Cardiac septum (tissue), 1 donor: ENCODE data around the gene PLA1A. TPM values are rescaled to one million over a fixed set of nuclear protein-coding genes. Genes with fewer than 3 reads are reported as not detected.
"Not testable (repeated sequence)": the region's sequence is repeated elsewhere in the genome, so short reads cannot be mapped to it uniquely, and the experiment has no call there.

Experiments
- DNase-seq: peaks from one replicate; pipeline ENCODE4 v3.0.0-alpha.2; 2020; ENCODE audit warnings: low spot score
- intact Hi-C: fragments of 100-400 bp; cut with DNase I; formaldehyde crosslinking; loops from one replicate; pipeline ENCODE4 v1.14.0; 2022
- total RNA-seq: library from RNA; stranded (reverse); fragmentation: NEBNext Ultra II Directional; extraction: Animal tissue kit (Norgen Biotek cat#: 25700); gene quantifications from one replicate; pipeline ENCODE4 v1.2.1, GENCODE V29; 2021
- donor health status: DM: no; HTN: no; CAD: no.

Gene PLA1A
- total RNA-seq, 1 donor from 2014 or later, result 2.0 TPM

- intact Hi-C loops, result loop anchor here (10.0 kb wide), 1 partner anchor 63 kb away; no protein-coding TSS in a partner anchor
- DNase-seq, result no peak
Measured at GRCh38 chr3:119571688-119572087, 26.0 kb upstream of the PLA1A start.

- DNase-seq, result no peak
- intact Hi-C loops, result loop anchor here (10.0 kb wide), 1 partner anchor 59 kb away; no protein-coding TSS in a partner anchor
Measured at GRCh38 chr3:119575507-119575906, 22.2 kb upstream of the PLA1A start.

GRCh38 chr3:119579366-119580066 lies 18.2 kb upstream of the PLA1A start, which contains the start of gene ADPRH:
Gene ADPRH, plus strand, starts transcription at chr3:119579492. Its CDS starts 2,678 bp downstream, at chr3:119582170.
- DNase-seq, result peak; percentile 92
- intact Hi-C loops, result loop anchor here (2.0 to 10.0 kb wide), 3 partner anchors 55 to 117 kb away; partner anchors contain the start of genes COX17 and TMEM39A

GRCh38 chr3:119580067-119580760 lies 17.5 kb upstream of the PLA1A start:
- peak; percentile 80 for DNase-seq
- intact Hi-C loops, result loop anchor here (2.0 to 5.0 kb wide), 2 partner anchors 97 to 118 kb away; partner anchors contain the start of genes COX17 and TMEM39A

DNA sequence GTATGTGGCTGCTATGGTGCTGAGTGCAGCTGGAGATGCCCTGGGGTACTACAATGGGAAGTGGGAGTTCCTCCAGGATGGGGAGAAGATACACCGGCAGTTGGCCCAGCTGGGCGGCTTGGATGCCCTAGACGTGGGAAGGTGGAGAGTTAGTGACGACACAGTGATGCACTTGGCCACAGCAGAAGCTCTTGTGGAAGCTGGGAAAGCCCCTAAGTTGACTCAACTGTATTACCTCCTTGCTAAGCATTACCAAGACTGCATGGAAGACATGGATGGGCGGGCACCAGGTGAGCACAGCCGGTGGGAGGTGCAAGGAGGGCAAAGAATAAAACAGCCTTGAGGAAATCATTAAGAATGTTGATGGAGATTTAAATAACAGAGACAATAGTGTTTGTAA lies 15.5 kb upstream of the PLA1A start:
- intact Hi-C loops, result loop anchor here (5.0 kb wide), 1 partner anchor 120 kb away; the partner anchor contains the start of gene TMEM39A
- DNase-seq, result no peak

- DNase-seq, result no peak
- intact Hi-C loops, result no loop called here
Measured at GRCh38 chr3:119585208-119585607, 12.5 kb upstream of the PLA1A start.

GRCh38 chr3:119585856-119586570 lies 11.7 kb upstream of the PLA1A start:
- intact Hi-C loops, result no loop called here

DNA sequence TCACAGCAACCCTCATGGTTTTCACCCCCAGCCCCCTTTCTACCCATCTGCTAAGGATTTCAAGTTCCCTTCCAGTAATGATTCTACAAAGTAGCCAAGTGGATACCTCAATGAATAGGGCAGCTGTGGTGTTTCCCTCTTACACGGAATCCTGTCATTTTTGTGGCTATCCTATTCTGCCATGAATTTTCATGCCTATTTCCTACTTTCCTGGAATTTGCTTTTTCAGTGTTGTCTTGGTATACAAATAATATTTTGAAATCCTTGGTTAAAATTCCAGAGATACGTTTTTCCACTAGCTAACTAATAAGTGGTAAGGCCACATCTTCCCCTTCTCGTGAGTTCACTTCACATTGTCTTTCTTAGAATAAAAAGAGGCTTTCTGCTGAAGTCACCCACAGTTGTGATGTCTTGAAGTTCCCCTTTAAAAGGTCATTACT lies 10.9 kb upstream of the PLA1A start:
- intact Hi-C loops, result no loop called here
- no peak for DNase-seq

More at GRCh38 chr3:119585856-119586570, 11.7 kb upstream of the PLA1A start:
- no peak for DNase-seq

DNA sequence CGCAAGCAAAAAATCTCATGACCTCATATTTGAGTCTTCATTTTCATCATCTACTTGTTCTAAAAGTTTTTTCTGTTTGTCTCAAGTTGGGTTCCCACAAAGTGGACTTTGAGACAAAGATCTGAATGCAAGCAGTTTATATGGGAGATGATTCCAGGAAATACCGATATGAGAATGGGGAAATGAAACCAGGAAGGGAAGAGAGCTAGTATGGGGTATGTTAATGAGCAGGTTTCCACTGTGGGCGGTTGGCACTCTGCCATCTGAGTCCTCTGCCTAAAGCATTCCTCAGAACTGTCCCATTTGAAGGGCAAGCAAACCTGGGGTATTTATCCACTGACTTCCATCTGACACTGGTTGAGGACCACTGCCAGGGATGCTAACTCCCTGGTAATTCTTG lies 9.6 kb upstream of the PLA1A start:
- intact Hi-C loops, result no loop called here
- DNase-seq, result no peak

- intact Hi-C loops, result no loop called here
Measured at GRCh38 chr3:119589102-119589773, 8.4 kb upstream of the PLA1A start.

DNA sequence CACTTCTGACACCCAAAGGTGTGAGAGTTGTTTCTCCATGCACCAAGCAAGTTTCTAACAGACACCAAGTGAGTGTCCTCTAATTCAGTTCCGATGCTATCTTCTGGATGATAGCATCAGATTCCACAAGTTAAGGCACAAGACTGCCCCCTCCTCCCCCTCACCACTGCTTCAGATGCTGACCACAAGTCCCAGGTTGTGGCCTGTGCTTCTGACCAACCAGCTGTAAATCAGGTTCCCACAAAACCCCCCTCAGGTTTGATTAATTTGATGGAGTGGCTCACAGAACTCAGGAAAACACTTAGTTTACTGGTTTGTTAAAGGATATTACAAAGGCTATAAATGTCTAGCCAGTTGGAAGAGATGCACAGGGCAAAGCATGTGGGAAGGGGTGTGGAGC lies 7.0 kb upstream of the PLA1A start:
- no peak for DNase-seq
- intact Hi-C loops, result no loop called here

More at GRCh38 chr3:119589102-119589773, 8.4 kb upstream of the PLA1A start:
- no peak for DNase-seq

- intact Hi-C loops, result no loop called here
Measured at GRCh38 chr3:119592861-119593260, 4.8 kb upstream of the PLA1A start.

DNA sequence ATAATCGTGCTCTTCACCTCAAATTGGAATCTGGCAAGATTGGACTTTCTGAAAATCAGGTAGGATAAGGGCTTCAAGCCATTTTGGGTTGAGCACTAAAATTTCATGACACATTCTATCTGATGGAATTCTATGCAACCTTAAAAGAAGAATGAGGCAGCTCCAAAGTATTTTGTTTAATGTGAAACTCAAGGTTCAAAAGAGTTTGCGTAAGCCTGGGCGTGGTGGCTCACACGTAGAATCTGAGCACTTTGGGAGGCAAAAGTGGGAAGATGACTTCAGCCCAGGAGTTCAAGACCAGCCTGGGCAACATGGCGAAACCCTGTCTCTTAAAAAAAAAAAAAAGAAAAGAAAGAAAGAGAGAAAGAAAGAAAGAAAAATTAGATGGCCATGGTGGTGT lies 3.6 kb upstream of the PLA1A start:
- no peak for DNase-seq
- intact Hi-C loops, result no loop called here

More at GRCh38 chr3:119592861-119593260, 4.8 kb upstream of the PLA1A start:
- DNase-seq, result no peak

DNA sequence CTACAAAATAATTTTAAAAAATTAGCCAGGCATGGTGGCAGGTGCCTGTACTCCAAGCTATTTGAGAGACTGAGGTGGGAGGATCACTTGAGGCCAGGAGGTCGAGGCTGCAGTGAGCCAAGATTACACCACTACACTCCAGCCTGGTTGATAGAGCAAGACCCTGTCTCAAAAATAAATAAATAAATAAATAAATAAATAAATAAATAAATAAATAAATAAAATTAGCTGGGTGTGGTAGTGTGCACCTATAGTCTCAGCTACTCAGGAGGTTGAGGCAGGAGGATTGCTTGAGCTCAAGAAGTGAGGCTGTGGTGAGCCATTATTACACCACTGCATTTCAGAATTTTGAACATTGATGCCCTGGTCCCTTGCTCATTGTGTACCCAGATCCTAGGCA lies 2.8 kb upstream of the PLA1A start:
- intact Hi-C loops, result loop anchor here (5.0 kb wide), 1 partner anchor 87 kb away; no protein-coding TSS in a partner anchor
- not testable (repeated sequence) for DNase-seq

- DNase-seq, result no peak
- intact Hi-C loops, result loop anchor here (5.0 kb wide), 1 partner anchor 87 kb away; no protein-coding TSS in a partner anchor
Measured at GRCh38 chr3:119595639-119596334, 1.9 kb upstream of the PLA1A start.

DNA sequence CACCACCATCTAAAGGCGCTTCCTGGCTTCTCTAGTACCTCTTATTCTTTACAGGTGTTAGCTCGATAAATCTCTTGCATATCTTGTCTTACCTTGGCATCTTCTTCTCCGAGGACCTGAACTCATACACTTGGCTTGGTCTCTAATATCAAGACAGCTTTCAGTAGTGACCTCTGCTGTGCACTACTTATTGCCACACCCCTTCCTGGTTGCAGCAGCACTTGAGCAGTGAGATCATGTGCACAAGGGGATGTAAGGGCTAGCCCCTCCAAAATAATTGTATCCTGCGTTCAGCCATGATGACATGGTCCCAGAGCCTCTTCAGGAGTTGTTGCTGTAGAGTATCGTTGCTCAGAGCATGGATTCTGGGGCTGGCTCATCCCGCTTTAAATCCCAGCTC lies 1.3 kb upstream of the PLA1A start:
- DNase-seq, result no peak
- intact Hi-C loops, result loop anchor here (5.0 kb wide), 1 partner anchor 86 kb away; no protein-coding TSS in a partner anchor

GRCh38 chr3:119598410-119599098 lies 869 bp downstream of the PLA1A start:
- intact Hi-C loops, result loop anchor here (5.0 kb wide), 1 partner anchor 84 kb away; no protein-coding TSS in a partner anchor
- DNase-seq, result no peak
